Measurements from ENCODE around the gene PAX5. TPM values are rescaled to one million over a fixed set of nuclear protein-coding genes. Genes with fewer than 3 reads are reported as not detected.

PAX5 gene
- total and polyA plus RNA-seq, 5 donors, result 0.03 TPM; not detected in 4

GRCh38 chr9:36985061-36985768 is 48.9 kb downstream of the PAX5 start:
- H3K9me3 ChIP-seq (ENCODE audit: control insufficient read depth, low read length), result peaks cover 3% of the 10 kb centered on the region
- WGBS, result 23% methylated on average over 15 of the region's 15 CpGs
- no peak overlapping the region for H3K27ac ChIP-seq (ENCODE audit: low read length)
- DNase-seq (no peak), ATAC-seq (no peak)
- no peaks in the 10 kb centered on the region for H3K27me3 ChIP-seq (ENCODE audit: control insufficient read depth, insufficient read depth)
- H3K4me1 ChIP-seq (ENCODE audit: control insufficient read depth, insufficient read depth, low read length), result no peaks in the 10 kb centered on the region
- H3K4me3 ChIP-seq (ENCODE audit: low read length), result no peak overlapping the region
- intact Hi-C loops (cut with DNase I), result no loop called here

- Histone ChIP-seq H3K4me3 (ENCODE audit: low read length) (no peak overlapping the region), H3K4me1 (ENCODE audit: control insufficient read depth, insufficient read depth, low read length) (no peaks in the 10 kb centered on the region), H3K9me3 (ENCODE audit: control insufficient read depth, low read length) (no peaks in the 10 kb centered on the region), H3K27ac (ENCODE audit: low read length) (no peak overlapping the region), H3K27me3 (ENCODE audit: control insufficient read depth, insufficient read depth) (peaks cover 3% of the 10 kb centered on the region)
- DNase-seq, result no peak
- no peak for ATAC-seq
- intact Hi-C loops (cut with DNase I), result no loop called here
- WGBS, result 43% methylated on average over 7 of the region's 7 CpGs
These were observed 53.7 kb downstream of the PAX5 start for GRCh38 chr9:36980148-36980974.

- DNase-seq (no peak), ATAC-seq (no peak)
- Histone ChIP-seq H3K4me3 (ENCODE audit: low read length) (no peak overlapping the region), H3K9me3 (ENCODE audit: control insufficient read depth, low read length) (no peaks in the 10 kb centered on the region), H3K4me1 (ENCODE audit: control insufficient read depth, insufficient read depth, low read length) (no peaks in the 10 kb centered on the region), H3K27me3 (ENCODE audit: control insufficient read depth, insufficient read depth) (peaks cover 3% of the 10 kb centered on the region), H3K27ac (ENCODE audit: low read length) (no peak overlapping the region)
- 77% methylated on average over 10 of the region's 10 CpGs for WGBS
- intact Hi-C loops (cut with DNase I), result no loop called here
These were observed 57.6 kb downstream of the PAX5 start for GRCh38 chr9:36976371-36977030.

DNA sequence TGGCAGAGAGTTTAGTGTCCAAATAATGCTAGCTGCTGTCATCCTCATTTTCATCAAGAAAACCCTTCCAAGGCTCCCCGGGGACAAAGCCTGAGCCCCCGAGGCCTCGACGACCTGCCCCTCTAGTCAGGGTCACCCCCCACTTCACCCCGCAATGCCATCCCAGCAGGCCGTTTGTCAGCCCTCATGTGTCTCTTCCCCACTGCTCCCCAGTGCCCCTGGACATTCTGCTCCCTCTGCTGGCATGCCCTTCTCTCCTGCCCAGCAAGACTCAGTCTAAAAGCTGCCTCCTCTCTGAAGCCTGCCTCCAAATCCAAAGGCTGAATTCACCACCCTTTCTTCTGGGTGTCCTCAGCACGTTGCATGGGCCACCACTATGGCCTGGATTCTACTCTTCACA is 59.3 kb downstream of the PAX5 start:
- DNase-seq (no peak), ATAC-seq (no peak)
- H3K27ac ChIP-seq (ENCODE audit: low read length), result no peak overlapping the region
- H3K4me3 ChIP-seq (ENCODE audit: low read length), result no peak overlapping the region
- 58% methylated on average over 7 of the region's 7 CpGs for WGBS
- peaks cover 3% of the 10 kb centered on the region for H3K27me3 ChIP-seq (ENCODE audit: control insufficient read depth, insufficient read depth)
- H3K9me3 ChIP-seq (ENCODE audit: control insufficient read depth, low read length), result no peaks in the 10 kb centered on the region
- no peaks in the 10 kb centered on the region for H3K4me1 ChIP-seq (ENCODE audit: control insufficient read depth, insufficient read depth, low read length)
- intact Hi-C loops (cut with DNase I), result no loop called here

- Histone ChIP-seq H3K4me1 (ENCODE audit: control insufficient read depth, insufficient read depth, low read length) (no peaks in the 10 kb centered on the region), H3K27ac (ENCODE audit: low read length) (no peak overlapping the region), H3K27me3 (ENCODE audit: control insufficient read depth, insufficient read depth) (peaks cover 3% of the 10 kb centered on the region), H3K4me3 (ENCODE audit: low read length) (no peak overlapping the region), H3K9me3 (ENCODE audit: control insufficient read depth, low read length) (no peaks in the 10 kb centered on the region)
- WGBS, result 73% methylated on average over 4 of the region's 4 CpGs
- no peak for DNase-seq
- no peak for ATAC-seq
- intact Hi-C loops (cut with DNase I), result no loop called here
These were observed 62.1 kb downstream of the PAX5 start for GRCh38 chr9:36971935-36972488.

- ATAC-seq (no peak), DNase-seq (no peak)
- Histone ChIP-seq H3K27ac (ENCODE audit: low read length) (no peak overlapping the region), H3K9me3 (ENCODE audit: control insufficient read depth, low read length) (no peaks in the 10 kb centered on the region), H3K4me3 (ENCODE audit: low read length) (no peak overlapping the region), H3K4me1 (ENCODE audit: control insufficient read depth, insufficient read depth, low read length) (no peaks in the 10 kb centered on the region), H3K27me3 (ENCODE audit: control insufficient read depth, insufficient read depth) (no peaks in the 10 kb centered on the region)
- WGBS, result 65% methylated on average over 9 of the region's 9 CpGs
- intact Hi-C loops (cut with DNase I), result no loop called here
These were observed 63.8 kb downstream of the PAX5 start for GRCh38 chr9:36970007-36970888.

GRCh38 chr9:36969216-36969771 is 64.8 kb downstream of the PAX5 start:
- Histone ChIP-seq H3K4me1 (ENCODE audit: control insufficient read depth, insufficient read depth, low read length) (no peaks in the 10 kb centered on the region), H3K9me3 (ENCODE audit: control insufficient read depth, low read length) (no peaks in the 10 kb centered on the region), H3K27me3 (ENCODE audit: control insufficient read depth, insufficient read depth) (no peaks in the 10 kb centered on the region), H3K27ac (ENCODE audit: low read length) (no peak overlapping the region), H3K4me3 (ENCODE audit: low read length) (no peak overlapping the region)
- intact Hi-C loops (cut with DNase I), result no loop called here
- WGBS, result 73% methylated on average over 11 of the region's 11 CpGs
- ATAC-seq (no peak), DNase-seq (no peak)

DNA sequence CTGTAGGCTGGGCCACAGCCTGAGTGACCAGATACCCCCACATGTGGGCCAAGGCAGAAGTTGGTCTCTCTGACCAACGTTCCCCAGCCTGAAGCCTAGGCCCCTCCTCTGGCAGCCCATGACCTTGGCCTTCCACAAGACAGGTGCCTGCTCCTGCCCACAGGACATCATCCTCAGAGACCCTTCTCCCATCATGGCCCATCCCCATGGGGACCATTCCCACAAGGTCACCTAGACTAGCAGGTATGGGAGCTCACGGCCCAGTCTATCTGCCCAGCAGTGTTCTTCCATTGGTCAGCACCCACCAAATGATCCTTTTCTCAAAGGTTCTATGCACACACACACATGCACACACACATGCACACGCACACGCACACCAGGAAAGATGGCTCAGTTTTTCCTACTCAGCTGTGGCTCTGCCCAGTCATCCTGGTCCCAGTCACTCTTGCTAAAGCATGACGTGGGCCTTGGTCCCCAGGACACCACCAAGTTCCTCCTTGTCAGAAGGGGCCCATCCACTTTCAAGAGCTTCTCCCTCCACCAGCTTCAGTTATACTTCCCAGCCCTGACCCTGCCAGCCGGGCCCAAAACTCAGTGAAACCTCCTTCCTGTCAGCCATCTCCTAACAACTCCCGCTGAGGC is 65.4 kb downstream of the PAX5 start:
- ATAC-seq (no peak), DNase-seq (no peak)
- Histone ChIP-seq H3K4me1 (ENCODE audit: control insufficient read depth, insufficient read depth, low read length) (no peaks in the 10 kb centered on the region), H3K27ac (ENCODE audit: low read length) (no peak overlapping the region), H3K4me3 (ENCODE audit: low read length) (no peak overlapping the region), H3K9me3 (ENCODE audit: control insufficient read depth, low read length) (no peaks in the 10 kb centered on the region), H3K27me3 (ENCODE audit: control insufficient read depth, insufficient read depth) (no peaks in the 10 kb centered on the region)
- 79% methylated on average over 7 of the region's 7 CpGs for WGBS
- intact Hi-C loops (cut with DNase I), result no loop called here

DNA sequence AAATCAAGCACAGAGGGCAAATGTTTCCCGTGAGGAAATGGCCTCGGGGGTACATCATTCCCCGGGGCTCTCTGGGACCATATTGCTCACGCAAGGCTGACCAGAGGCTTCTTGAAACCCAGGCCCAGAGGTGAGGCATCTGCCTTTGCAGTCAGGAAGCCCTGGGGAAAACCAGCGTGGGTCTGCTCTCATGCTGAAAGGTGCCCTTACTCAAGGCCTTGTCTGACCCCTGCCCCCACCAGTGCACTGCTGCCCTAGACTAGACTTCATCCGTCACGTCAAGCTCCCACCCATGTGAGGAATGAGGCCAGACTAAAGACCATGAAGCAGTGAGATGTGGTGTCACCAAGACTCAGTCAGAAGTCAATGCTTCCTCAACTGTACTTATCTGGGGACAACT is 66.1 kb downstream of the PAX5 start:
- Histone ChIP-seq H3K4me3 (ENCODE audit: low read length) (no peak overlapping the region), H3K27me3 (ENCODE audit: control insufficient read depth, insufficient read depth) (no peaks in the 10 kb centered on the region), H3K27ac (ENCODE audit: low read length) (no peak overlapping the region), H3K4me1 (ENCODE audit: control insufficient read depth, insufficient read depth, low read length) (no peaks in the 10 kb centered on the region), H3K9me3 (ENCODE audit: control insufficient read depth, low read length) (no peaks in the 10 kb centered on the region)
- DNase-seq (no peak), ATAC-seq (no peak)
- WGBS, result 73% methylated on average over 7 of the region's 7 CpGs
- intact Hi-C loops (cut with DNase I), result no loop called here
